OCI-LY7 (cell line): ENCODE results near the gene PRR33. TPM values are rescaled to one million over a fixed set of nuclear protein-coding genes. Genes with fewer than 3 reads are reported as not detected.
"Not testable (repeated sequence)": the region's sequence is repeated elsewhere in the genome, so short reads cannot be mapped to it uniquely, and the experiment has no call there.

Experiments used
- BruUV-seq: library from RNA; stranded (reverse); fragments of 400-500 nt; replicated peaks from 2 replicates; lab custom pipeline; 2021; lab: Mats Ljungman, UMichigan
- CTCF ChIA-PET: fragments of 300-600 bp; sonication (Branson Sonifier 250); formaldehyde crosslinking; loops from one replicate; lab custom pipeline; 2022; ENCODE audit warnings: antibody characterized with exemption; ENCODE audit not compliant: unreplicated experiment; lab: Charles Lee
- POLR2A ChIA-PET: fragments of 300-600 bp; sonication (Branson Sonifier 250); formaldehyde crosslinking; loops from one replicate; lab custom pipeline; 2022; ENCODE audit warnings: antibody characterized with exemption; lab: Charles Lee
- DNase-seq: peaks from one replicate; pipeline ENCODE4 v3.0.0-alpha.2; 2015; ENCODE audit warnings: low spot score
- H2AFZ ChIP-seq: fragments of 200-600 bp; sonication (generic), shearing (Covaris generic); 2 replicates; pipeline ENCODE4 v1.6.1; 2014; ENCODE audit warnings: mild to moderate bottlenecking, antibody characterized with exemption, low read length, moderate library complexity
- H3K27ac ChIP-seq: fragments of 200-600 bp; sonication (generic); 2 replicates; pipeline ENCODE4 v1.5.1; 2014; ENCODE audit warnings: mixed run types, low read depth, mild to moderate bottlenecking, moderate library complexity, low read length, inconsistent platforms; ENCODE audit not compliant: poor library complexity, severe bottlenecking
- H3K36me3 ChIP-seq: fragments of 200-600 bp; sonication (generic); 2 replicates; pipeline ENCODE4 v1.6.1; 2014; ENCODE audit warnings: mild to moderate bottlenecking, antibody characterized with exemption, low read length, moderate library complexity, mixed read lengths; ENCODE audit not compliant: insufficient read depth
- H3K4me1 ChIP-seq: fragments of 200-600 bp; sonication (generic); 2 replicates; pipeline ENCODE4 v1.5.1; 2014; ENCODE audit warnings: mild to moderate bottlenecking, low read length; ENCODE audit not compliant: insufficient read depth, poor library complexity, severe bottlenecking
- H3K4me2 ChIP-seq: fragments of 200-600 bp; sonication (generic); 2 replicates; pipeline ENCODE4 v1.6.1; 2014; ENCODE audit warnings: mild to moderate bottlenecking, low read length
- H3K4me3 ChIP-seq: fragments of 200-600 bp; sonication (generic); 2 replicates; pipeline ENCODE4 v1.5.1; 2014; ENCODE audit warnings: mild to moderate bottlenecking, low read depth, low read length; ENCODE audit not compliant: poor library complexity, severe bottlenecking
- H3K79me2 ChIP-seq: fragments of 200-600 bp; sonication (generic); 2 replicates; pipeline ENCODE4 v1.6.1; 2016; ENCODE audit warnings: low read depth, mild to moderate bottlenecking, low read length, moderate library complexity, mixed read lengths; ENCODE audit not compliant: insufficient read depth
- H3K9me2 ChIP-seq: fragments of 200-600 bp; sonication (generic); 2 replicates; pipeline ENCODE4 v1.6.1; 2016; ENCODE audit warnings: mild to moderate bottlenecking, low read length, mixed read lengths; ENCODE audit not compliant: insufficient read depth
- H3K9me3 ChIP-seq: fragments of 200-600 bp; sonication (generic); 2 replicates; pipeline ENCODE4 v1.6.1; 2014; ENCODE audit warnings: mild to moderate bottlenecking, mixed run types, low read length, mixed read lengths
- H4K20me1 ChIP-seq: fragments of 200-600 bp; sonication (generic); 2 replicates; pipeline ENCODE4 v1.6.1; 2014; ENCODE audit warnings: mild to moderate bottlenecking, antibody characterized with exemption, low read length, moderate library complexity, mixed read lengths; ENCODE audit not compliant: insufficient read depth
- EZH2phosphoT487 ChIP-seq: fragments of 200-600 bp; sonication (generic); IDR thresholded peaks from 2 replicates; pipeline ENCODE4 v1.6.1; 2018; ENCODE audit warnings: low read depth, borderline replicate concordance, mild to moderate bottlenecking, mixed run types, antibody characterized with exemption, low read length, moderate library complexity, mixed read lengths
- intact Hi-C: fragments of 100-400 bp; cut with micrococcal nuclease; formaldehyde crosslinking; loops from one replicate; pipeline ENCODE4 v1.10.0; 2022; ENCODE audit not compliant: unreplicated experiment
- total RNA-seq, 2 experiments: library from RNA; depleted of rRNA in 1 of 2; stranded (reverse); fragments of >200 nt in 1 of 2; shearing (Covaris generic) in 1 of 2; gene quantifications; 2 replicates each; pipeline ENCODE4 v1.2.3, GENCODE V29; 2014 to 2022
- TF ChIP-seq, protein P1 (sequence below): fragments of 200-600 bp; sonication (generic); conservative IDR thresholded peaks from 2 replicates; pipeline ENCODE4 v1.5.1; 2014; ENCODE audit warnings: mild to moderate bottlenecking, antibody characterized with exemption, low read length, moderate library complexity, mixed read lengths

The PRR33 gene
- total RNA-seq, 2 experiments from 2014 or later = not detected

DNA sequence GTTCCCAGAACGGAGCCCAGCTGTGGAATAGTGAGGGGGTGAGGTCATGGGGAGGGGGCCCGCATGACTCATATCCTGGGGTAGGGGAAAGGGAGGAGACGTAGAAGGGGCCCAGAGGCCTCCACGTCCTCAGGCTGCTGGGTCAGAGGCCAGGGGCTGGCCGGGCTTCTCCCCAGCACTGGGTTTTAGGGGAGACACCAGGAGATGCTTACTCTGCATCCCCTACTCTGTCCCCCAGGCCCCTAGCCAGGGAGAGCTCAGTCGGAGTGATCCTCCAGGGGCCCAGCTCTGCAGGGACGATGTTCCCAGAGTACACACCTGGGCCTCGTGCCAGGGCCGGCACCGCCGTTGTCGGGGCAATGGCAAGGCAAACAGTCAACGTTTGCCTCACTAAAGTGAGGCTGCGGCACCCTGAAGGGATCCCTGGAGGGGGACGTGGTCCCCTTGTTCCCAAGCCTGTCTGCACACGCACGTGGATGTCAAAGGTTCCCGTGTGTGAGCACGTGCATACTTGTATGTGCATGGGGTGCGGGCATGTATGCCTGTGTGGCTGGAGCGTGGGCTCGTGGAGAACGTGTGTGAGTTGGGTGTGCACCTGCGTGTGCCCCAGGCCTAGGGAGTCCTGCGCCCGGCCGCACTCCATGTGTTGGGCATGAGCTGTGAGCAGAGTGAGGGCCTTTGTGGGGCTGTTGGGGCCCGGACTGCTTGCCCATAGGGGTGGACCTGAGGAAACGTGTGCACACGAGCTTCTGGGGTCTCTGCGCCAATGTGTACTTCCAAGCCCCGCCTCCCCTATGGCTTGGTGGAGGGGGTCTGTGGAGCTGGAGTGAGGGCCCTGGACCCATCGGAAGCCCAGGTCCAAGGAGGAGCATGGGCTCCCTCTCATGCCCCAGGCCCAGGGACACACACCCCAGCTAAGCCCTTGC is 14.2 kb downstream of the PRR33 start:
- Histone ChIP-seq H2AFZ (no peak overlapping the region), H3K36me3 (no peaks in the 10 kb centered on the region), H3K9me2 (no peaks in the 10 kb centered on the region), H4K20me1 (no peaks in the 10 kb centered on the region), H3K4me1 (peaks cover 18% of the 10 kb centered on the region), H3K4me2 (no peak overlapping the region), H3K27ac (no peak overlapping the region), H3K79me2 (no peaks in the 10 kb centered on the region), H3K9me3 (no peaks in the 10 kb centered on the region), H3K4me3 (no peak overlapping the region)
- intact Hi-C loops = no loop called here
- CTCF ChIA-PET = no interaction called here
- POLR2A ChIA-PET = no interaction called here
- DNase-seq = no peak
- TF ChIP-seq, protein P1, sequence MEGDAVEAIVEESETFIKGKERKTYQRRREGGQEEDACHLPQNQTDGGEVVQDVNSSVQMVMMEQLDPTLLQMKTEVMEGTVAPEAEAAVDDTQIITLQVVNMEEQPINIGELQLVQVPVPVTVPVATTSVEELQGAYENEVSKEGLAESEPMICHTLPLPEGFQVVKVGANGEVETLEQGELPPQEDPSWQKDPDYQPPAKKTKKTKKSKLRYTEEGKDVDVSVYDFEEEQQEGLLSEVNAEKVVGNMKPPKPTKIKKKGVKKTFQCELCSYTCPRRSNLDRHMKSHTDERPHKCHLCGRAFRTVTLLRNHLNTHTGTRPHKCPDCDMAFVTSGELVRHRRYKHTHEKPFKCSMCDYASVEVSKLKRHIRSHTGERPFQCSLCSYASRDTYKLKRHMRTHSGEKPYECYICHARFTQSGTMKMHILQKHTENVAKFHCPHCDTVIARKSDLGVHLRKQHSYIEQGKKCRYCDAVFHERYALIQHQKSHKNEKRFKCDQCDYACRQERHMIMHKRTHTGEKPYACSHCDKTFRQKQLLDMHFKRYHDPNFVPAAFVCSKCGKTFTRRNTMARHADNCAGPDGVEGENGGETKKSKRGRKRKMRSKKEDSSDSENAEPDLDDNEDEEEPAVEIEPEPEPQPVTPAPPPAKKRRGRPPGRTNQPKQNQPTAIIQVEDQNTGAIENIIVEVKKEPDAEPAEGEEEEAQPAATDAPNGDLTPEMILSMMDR = no peak
- TF ChIP-seq EZH2phosphoT487 = no peak
- BruUV-seq = no TSS peak

DNA sequence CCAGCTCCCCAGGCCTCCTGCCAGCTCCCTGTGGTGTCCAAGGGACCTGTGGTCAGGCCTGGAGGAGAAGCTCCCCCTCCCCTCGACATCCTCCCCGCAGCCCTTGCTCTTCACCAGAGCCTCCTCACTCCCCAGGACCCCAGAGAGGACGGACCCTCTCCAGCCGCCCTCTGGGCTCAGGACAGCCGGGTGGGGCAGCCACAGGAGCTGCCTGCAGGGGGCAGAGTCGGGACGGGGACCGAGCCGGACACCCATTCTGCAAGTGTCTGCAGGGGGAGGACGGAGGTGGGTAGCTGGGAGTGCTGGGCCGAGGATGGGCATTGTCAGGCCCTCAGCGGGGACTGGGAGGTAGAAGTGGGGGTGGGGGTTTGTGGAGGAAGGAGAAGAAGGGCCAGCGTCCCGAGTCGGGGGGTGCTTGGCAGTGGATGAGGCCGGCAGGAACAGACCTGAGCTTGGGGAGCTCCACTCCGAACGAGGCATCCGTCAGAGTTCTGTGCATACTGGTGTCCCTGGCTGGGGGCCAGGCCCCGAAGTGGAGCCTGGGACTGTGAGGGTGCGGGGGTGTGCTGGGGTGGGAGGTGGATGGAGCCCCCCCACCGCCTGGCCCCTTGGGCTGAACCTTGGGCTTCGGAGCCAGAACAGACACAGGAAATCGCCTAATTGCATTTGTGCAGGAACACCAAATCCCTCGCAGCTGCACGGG is 15.2 kb downstream of the PRR33 start:
- H3K9me3 ChIP-seq = no peaks in the 10 kb centered on the region
- intact Hi-C loops = no loop called here
- no peak for TF ChIP-seq EZH2phosphoT487
- TF ChIP-seq, protein P1 = peak; percentile 73
- H4K20me1 ChIP-seq = no peaks in the 10 kb centered on the region
- no peaks in the 10 kb centered on the region for H3K36me3 ChIP-seq
- no peak overlapping the region for H3K4me3 ChIP-seq
- H3K4me2 ChIP-seq = no peak overlapping the region
- POLR2A ChIA-PET = no interaction called here
- H3K9me2 ChIP-seq = no peaks in the 10 kb centered on the region
- no TSS peak for BruUV-seq
- CTCF ChIA-PET = no interaction called here
- H3K79me2 ChIP-seq = no peaks in the 10 kb centered on the region
- peak; percentile 18 for DNase-seq
- H2AFZ ChIP-seq = no peak overlapping the region
- no peak overlapping the region for H3K27ac ChIP-seq
- H3K4me1 ChIP-seq = peaks cover 8% of the 10 kb centered on the region

DNA sequence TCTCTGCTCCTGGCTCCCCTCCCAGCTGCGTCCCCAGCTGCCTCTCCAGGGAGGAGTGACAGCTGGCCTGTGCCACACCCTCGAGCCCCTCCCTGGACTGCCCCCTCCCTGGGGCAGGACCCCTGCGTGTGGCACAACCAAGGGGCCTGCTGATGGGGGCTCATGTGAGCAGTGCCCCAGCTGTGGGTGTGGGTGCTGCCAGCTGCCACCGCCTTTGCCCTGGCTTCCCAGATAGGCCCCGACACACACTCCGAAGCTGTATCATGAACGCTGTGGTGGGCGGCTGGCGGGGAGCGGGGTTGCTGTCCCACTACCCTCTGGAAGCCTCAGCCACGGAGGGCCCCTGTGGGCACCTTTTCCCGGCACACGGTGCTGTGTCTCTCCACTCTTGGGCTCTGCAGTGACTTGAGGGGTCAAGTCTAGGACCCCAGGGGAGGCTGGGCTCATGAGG is 15.8 kb downstream of the PRR33 start:
- POLR2A ChIA-PET = interaction anchor here (0.6 kb wide), 1 partner anchor 200 kb away, joined by 3 read pairs; no protein-coding TSS in a partner anchor
- H4K20me1 ChIP-seq, H3K36me3 ChIP-seq, H3K27ac ChIP-seq, DNase-seq, H3K4me2 ChIP-seq, H3K9me2 ChIP-seq, CTCF ChIA-PET, H3K4me1 ChIP-seq, intact Hi-C loops, H2AFZ ChIP-seq, H3K79me2 ChIP-seq, BruUV-seq, H3K9me3 ChIP-seq, H3K4me3 ChIP-seq: not testable (repeated sequence)
